Fibroblast of skin of left quadriceps (primary cell): ENCODE results near the gene PFN1.

ENCODE experiments used
- DNase-seq, 2 experiments: peaks; one replicate each; pipeline ENCODE4 v3.0.0-alpha.2; 2013; ENCODE audit warnings: low read depth in 2 of 2

PFN1 gene

GRCh38 chr17:4896332-4897197 lies 51.8 kb downstream of the PFN1 start:
- DNase-seq, result no peak

DNA sequence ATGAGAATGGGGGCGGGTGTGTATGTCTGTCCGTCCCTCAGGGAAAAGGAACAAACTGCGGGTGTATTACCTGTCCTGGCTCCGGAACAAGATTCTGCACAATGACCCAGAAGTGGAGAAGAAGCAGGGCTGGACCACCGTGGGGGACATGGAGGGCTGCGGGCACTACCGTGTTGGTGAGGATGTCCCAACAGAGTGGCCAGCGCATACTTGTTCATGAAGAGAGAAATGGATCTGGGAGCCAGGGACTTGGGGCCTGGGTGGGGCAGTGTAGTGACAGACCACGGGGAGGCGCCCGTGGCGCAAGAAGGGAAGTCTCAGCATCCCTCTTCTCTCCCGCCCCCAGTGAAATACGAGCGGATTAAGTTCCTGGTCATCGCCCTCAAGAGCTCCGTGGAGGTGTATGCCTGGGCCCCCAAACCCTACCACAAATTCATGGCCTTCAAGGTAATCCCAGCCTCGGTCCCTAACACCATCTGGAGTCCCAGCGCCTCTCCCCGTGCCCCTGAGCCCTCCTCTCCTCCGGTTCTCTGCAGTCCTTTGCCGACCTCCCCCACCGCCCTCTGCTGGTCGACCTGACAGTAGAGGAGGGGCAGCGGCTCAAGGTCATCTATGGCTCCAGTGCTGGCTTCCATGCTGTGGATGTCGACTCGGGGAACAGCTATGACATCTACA lies 52.5 kb downstream of the PFN1 start:
- DNase-seq, result no peak
